Dermis microvascular lymphatic vessel endothelial cell (primary cell): ENCODE data around the gene RPTOR. TPM values are rescaled to one million over a fixed set of nuclear protein-coding genes. Genes with fewer than 3 reads are reported as not detected.

Experiments used
- DNase-seq, 2 donors: peaks; one replicate each; pipeline versions ENCODE4 v3.0.0 to v3.0.0-alpha.2; 2010; ENCODE audit warnings: low read depth in 2 of 2
- total RNA-seq: library from RNA; depleted of rRNA; stranded (reverse); fragments of >200 nt; gene quantifications from 2 replicates; pipeline ENCODE4 v1.2.1, GENCODE V29; 2014

The RPTOR gene
- total RNA-seq, 1 donor from 2014 or later: 10.5 TPM

- no peak for DNase-seq
Observed at GRCh38 chr17:80953471-80954315, 409.1 kb downstream of the RPTOR start.

GRCh38 chr17:80955078-80955477 lies 410.4 kb downstream of the RPTOR start:
- no peak for DNase-seq

DNA sequence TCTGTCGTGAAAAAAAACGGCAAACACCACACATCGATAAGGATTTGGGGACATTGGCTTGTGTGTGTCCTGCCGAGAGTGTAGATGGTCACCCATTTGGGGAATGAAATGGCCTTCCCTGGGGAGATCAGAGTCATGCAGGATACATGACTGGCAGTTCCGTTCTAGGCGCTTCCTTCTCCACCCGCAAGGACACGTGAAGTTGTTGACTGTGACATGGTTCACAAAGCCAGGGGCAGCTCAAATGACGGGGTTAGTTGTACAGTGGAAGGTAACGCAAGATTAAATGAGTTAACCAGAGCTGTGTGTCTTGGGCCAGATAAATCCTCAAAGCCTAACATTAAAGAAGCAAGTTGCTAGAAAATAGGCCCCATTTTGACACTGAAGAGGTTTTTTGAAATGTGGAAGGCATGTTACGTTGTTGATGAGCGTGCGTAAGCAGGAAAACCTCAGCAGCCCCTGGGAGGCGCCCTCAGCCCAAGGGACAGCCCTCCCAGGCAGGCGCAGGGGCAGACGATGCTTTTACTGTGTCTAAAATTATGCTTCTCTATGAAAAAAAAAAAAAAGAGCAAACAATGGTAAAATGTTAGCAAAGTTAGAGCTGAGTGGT lies 411.1 kb downstream of the RPTOR start:
- DNase-seq: no peak

DNA sequence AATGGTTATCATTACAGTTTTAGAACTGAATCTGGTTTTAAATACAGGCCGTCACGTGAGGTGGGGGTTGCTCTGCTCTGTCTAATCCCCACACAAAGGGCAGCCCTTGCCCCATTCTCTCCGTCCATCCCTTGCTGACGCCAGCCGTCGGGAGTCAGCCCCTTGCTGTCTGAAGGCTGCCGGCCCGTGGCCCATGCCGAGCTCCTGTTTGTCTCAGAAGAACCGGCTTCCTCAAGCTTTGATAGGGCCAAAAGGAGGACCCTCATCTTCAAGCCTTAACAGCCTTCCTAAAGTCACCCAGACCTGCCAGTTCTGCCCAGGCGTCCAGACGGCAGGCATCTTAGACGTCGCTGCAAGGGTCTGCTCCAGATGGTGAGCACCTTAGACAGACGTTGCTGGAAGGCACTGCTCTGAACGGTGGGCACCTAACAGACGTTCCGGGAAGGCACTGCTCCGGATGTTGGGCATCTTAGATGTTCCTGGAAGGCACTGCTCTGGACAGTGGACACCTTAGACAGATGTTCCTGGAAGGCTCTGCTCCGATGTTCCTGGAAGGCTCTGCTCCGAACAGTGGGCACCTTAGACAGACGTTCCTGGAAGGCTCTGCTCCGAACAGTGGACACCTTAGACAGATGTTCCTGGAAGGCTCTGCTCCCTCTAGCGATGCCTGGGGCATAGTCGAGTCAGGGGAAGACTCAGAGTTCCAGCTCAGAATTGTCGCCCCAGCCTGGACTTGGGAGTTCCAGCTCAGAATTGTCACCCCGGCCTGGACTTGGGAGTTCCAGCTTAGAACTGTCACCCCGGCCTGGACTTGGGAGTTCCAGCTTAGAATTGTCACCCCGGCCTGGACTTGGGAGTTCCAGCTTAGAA lies 411.9 kb downstream of the RPTOR start:
- DNase-seq: no peak

DNA sequence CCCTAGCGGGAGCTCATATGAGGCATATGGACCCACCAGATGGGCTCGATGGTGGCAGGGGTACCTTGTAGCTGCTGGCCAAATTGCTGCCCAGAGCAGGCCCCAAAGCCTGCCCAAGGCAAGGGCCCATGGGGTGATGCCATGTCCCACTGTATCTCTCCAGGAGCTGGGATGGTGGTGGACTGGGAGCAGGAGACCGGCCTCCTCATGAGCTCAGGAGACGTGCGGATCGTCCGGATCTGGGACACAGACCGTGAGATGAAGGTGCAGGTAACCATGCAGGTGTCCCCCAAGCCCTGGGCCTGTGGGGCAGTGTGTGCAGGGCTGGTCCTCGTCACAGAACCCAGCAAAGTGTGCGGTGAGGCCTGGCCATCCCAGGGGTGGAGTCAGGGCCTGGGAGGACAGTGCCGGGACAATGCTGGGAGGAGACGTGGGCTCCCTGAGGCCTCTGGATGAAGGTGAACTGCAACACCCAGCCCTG lies 412.9 kb downstream of the RPTOR start:
- no peak for DNase-seq

- DNase-seq: no peak
Observed at GRCh38 chr17:80959330-80960036, 414.8 kb downstream of the RPTOR start.

DNA sequence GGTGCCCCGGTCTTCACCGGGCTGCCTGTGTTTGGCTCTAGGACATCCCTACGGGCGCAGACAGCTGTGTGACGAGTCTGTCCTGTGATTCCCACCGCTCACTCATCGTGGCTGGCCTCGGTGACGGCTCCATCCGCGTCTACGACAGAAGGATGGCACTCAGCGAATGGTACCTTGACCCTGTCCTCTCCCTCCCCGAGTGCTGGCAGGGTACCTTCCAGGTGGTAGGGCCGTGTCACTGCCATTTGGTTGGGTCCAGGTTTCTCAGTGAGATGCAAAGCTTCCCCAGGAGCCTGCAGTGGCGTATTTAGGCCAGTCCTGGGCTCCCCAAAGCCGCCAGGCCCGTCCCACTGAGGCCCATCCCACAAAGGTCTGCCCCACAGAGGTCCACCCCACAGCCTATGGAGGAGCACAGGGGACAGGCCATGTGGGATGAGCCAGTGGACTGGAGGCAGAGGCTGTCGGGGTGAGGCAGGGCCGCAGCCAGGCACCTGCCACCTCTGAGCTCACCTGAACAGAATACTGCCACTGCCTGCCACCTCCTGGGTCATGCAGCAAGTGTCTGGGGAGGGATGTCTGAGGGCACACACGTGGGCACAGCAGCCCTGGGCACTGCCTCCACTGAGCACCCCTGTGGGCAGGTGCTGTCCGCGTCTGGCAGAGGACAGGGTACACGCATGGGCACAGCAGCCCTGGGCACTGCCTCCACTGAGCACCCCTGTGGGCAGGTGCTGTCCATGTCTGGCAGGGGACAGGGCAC lies 415.6 kb downstream of the RPTOR start:
- no peak for DNase-seq

GRCh38 chr17:80960797-80961452 lies 416.3 kb downstream of the RPTOR start:
- DNase-seq: no peak

DNA sequence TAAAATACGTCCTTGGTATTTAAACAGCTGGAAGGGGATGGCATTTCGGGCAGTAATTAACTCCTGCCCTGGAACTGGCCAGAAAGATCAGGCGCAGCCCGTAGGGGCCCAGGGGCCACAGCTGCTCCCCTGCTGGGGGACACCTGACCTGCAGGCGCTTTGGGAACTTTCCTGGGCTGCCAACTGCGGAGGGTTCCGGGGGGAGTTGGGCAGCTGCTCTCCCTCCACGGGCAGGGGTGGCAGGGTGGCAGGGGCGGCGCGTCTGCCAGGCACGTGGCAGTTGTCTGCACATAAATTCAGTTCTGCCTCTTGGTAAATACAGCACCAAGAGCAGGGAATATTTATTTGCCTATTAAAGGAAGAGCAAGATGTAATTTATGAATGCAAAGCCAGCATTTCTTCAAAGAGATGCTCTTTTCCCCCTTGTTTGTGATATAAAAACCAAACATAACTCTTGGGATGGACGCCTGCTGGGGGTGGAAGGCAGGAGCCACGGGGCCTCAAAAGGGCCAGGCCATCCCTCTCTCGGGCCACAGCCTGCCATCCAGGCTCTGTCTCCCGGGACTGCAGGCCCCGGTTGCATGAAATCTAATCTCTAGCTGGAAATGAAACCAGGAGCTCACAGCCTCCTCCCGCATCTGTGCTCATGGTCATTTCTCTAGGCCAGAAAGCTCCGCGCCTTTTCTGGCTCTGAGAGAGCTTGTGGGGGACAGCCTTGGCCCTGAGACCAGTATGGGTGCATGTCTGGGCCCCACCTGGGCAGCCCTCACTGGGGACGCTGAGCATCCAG lies 417.1 kb downstream of the RPTOR start:
- DNase-seq: no peak

DNA sequence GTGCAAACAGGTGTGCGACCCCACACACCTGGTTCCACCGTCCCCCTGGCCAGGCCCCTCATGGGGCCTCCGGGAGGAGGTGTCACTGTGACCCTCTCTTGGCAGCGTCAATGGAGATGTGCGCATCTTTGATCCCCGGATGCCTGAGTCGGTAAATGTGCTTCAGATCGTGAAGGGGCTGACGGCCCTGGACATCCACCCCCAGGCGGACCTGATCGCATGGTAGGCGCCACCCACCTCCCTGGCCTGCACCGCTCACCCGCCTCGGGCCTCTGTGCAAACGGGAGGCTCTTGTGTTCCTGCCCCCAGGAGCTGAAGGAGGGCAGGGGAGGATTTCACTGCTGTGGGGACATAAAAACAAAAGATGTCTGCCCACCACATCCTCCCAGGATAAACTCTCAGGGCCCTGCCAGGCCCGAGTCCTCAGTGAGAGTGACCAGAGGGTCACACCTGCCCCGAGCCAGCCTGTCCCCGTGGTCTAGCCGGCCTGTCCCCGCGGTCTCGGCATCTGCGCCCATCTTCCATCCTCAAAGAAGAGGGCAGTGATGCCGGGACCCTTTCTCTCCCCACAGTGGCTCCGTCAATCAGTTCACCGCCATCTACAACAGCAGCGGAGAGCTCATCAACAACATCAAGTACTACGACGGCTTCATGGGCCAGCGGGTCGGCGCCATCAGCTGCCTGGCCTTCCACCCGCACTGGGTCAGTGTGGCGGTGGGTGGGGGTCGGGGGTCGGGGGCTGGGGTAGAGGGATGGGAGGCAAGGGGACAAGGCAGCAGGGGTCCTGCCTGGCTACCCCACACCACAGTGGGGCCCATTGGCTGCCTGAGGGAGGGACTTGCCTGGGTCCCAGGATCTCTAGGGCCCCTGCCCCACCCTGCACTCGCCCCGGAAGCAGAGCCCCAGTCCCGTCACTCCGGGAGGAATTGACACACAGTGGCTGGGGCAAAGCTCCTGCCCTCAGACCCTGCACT lies 418.0 kb downstream of the RPTOR start:
- DNase-seq: no peak

- DNase-seq: no peak
Observed at GRCh38 chr17:80963812-80964543, 419.3 kb downstream of the RPTOR start.

GRCh38 chr17:80964544-80964856 lies 419.9 kb downstream of the RPTOR start:
- DNase-seq: no peak

DNA sequence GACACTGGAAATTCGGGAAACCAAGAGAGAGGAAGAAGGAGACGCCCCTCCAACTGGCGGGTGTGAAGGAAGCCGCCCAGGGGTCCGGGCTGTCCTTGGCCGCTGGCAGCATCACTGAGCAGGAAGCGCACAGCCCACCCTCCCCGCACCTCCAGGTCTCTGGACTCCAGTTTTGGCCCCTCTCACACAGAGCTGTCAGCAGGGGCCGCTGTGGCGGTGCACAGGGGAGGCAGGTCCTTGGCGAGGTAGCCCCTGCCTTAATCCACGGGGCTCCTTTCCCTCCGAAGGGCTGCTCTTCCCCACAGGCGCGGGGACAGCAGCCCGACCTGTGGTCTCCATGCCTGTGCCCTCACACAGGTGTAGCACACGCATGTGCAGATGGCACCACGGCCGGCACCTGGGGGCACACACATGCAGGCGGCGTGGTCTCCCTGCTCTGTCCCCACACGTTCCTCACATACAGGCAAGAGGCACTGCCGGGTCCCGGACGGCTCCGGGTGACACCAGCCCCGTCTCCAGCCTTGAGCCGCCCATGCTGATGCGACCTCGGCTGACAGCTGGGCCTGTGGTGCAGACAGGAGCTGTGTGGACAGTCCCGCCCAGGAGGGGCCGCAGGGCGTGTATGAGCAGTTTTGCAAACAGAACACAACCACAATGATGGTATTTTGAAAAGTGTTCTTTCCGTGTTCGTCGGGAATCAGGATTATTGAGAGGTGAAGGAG lies 420.4 kb downstream of the RPTOR start:
- DNase-seq: no peak

DNA sequence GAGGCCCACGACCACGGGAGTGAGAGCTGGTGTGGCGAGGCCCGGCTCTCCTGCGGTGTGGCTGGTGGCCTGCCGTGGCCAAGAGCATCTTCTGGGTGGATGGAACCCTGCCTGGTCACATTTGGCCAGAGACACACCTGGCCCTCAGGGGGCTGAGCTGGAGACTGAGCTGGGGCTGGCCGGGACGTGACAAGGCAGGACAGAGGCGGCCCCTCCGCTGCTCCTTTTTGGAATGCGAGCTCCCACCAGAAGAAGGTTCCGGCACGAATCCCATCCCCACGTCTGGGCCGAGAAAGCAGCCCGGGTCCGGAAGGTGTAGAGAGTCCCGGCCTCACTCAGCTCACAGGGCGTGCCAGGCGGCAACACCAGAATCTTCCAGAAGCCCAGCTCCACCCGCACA lies 421.0 kb downstream of the RPTOR start:
- no peak for DNase-seq

DNA sequence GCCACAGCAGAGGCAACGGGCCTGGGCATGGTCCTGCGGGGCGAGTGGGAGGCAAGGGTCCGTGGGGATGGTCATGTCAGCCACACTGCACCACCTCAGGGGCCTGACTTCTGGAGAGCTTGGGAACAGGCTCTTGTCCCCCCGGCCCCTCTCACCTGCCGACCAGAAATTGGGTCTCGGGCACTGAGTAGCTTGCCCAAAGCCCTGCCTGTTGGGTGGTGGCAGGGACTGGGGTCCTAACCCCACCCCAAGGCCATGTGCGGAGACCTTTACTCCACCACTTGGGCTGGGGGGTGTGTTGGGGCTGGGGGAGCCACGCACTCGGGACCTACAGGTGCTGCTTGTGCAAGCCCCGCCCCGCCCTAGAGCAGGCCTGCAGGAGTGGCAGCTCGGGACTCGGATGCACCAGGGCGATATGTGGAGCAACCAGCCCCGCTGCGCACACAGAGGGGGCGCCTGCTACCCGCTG lies 422.8 kb downstream of the RPTOR start:
- DNase-seq: no peak

- DNase-seq: peak; percentile 43 to 47
Observed at GRCh38 chr17:80968602-80969029, 424.0 kb downstream of the RPTOR start.
